Measurements from ENCODE around the gene SPATA22. TPM values are rescaled to one million over a fixed set of nuclear protein-coding genes. Genes with fewer than 3 reads are reported as not detected.
"Not testable (repeated sequence)": the region's sequence is repeated elsewhere in the genome, so short reads cannot be mapped to it uniquely, and the experiment has no call there.

Gene SPATA22
- total and polyA plus RNA-seq, 2 of the 13 experiments (the other 11 are each of a cell fraction or from before 2014, with no cell fraction given), result not detected

DNA sequence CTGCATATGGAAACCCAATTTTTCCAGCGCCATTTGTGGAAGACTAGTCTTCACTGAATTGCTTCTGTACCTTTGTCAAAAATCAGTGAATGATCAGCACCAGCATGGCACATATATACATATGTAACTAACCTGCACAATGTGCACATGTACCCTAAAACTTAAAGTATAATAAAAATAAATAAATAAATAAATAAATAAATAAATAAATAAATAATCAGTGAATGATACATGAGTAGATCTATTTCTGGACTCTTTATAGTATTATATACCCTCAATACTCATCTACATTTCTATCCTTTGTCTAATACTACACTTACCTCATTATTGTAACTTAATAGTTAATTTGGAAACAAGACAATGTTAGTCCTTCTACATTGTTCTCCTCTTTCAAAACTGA, 67.8 kb downstream of the SPATA22 start:
- H3K9ac ChIP-seq (ENCODE audit: insufficient read depth, low read depth, low read length); FAIRE-seq; H4K20me1 ChIP-seq (ENCODE audit: insufficient read depth, low read length); H3K36me3 ChIP-seq (replicated peaks in 1 of 2; ENCODE audit: control insufficient read depth in 1 of 2, insufficient read depth in 2 of 2, low read length in 2 of 2); H3K4me1 ChIP-seq (ENCODE audit: insufficient read depth, low read length); H3K9me3 ChIP-seq (ENCODE audit: low read length); ATAC-seq; in situ Hi-C loops (cut with HindIII; ENCODE audit: extremely low pct_ligation_motif_present, low pct_unique_long_range_greater_than_20kb); intact Hi-C loops (cut with micrococcal nuclease; ENCODE audit: unreplicated experiment); H3K27ac ChIP-seq (ENCODE audit: extremely low read length, insufficient read depth, low read length); H2AFZ ChIP-seq (ENCODE audit: low read length); DNase-seq (ENCODE audit: low spot score); H3K4me3 ChIP-seq (replicated peaks in 1 of 3; ENCODE audit: insufficient read depth in 1 of 3, low read depth in 2 of 3, low read length in 3 of 3); POLR2A ChIA-PET; CTCF ChIA-PET (ENCODE audit: low intra/inter-chr PET ratio, low total read pairs); H3K79me2 ChIP-seq (ENCODE audit: insufficient read depth, low read length); H3K27me3 ChIP-seq (ENCODE audit: control insufficient read depth in 1 of 2, insufficient read depth in 2 of 2, low read length in 2 of 2); H3K4me2 ChIP-seq (ENCODE audit: low read depth, low read length); BruUV-seq (replicated peaks): not testable (repeated sequence)
- WGBS (ENCODE audit: low lambda C conversion rate), result 0% methylated on average over 1 of the region's 1 CpG

DNA sequence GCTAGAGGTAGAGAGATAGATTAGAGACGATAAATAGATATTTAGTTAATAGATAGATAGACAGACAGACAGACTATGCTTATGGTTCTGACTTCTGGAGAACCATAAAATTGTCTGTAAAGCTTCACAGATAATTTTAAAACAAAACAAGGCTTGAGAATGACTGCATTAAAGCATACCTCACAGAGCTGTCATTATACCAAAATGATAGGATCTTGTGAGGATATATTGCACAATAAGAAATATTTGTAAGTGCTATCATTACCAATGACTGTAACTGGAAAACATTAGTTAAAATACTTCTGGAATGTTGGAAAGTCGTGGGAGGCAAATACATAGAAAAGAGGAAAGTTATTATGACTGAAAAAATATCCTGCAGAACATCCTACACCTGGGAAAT, 69.8 kb downstream of the SPATA22 start:
- no peak for FAIRE-seq

DNA sequence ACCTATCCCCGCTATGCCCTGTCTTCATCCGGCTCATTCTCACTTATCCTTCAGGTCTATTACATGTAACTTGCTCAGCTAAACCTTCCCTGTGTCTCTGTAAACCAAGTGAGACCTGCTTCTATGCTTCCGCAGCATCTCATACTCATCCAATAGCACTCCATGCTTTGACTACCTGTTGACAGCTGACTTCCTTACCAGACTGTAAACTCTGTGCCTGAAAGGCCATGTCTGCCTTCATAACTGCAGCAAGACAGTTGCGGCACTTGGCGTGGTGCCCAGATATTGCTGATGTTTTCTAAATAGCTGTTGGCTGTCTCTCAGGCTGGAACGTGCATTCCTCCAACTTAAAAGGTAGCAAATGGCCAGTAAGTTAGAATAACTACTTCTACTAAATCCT, 71.6 kb downstream of the SPATA22 start:
- Histone ChIP-seq H3K4me2 (ENCODE audit: low read depth, low read length) (no peak overlapping the region), H3K4me3 (replicated peaks in 1 of 3; ENCODE audit: insufficient read depth in 1 of 3, low read depth in 2 of 3, low read length in 3 of 3) (no peak overlapping the region), H3K9me3 (ENCODE audit: low read length) (no peaks in the 10 kb centered on the region), H3K79me2 (ENCODE audit: insufficient read depth, low read length) (no peaks in the 10 kb centered on the region), H4K20me1 (ENCODE audit: insufficient read depth, low read length) (no peaks in the 10 kb centered on the region), H3K4me1 (ENCODE audit: insufficient read depth, low read length) (no peaks in the 10 kb centered on the region), H3K27me3 (ENCODE audit: control insufficient read depth in 1 of 2, insufficient read depth in 2 of 2, low read length in 2 of 2) (no peaks in the 10 kb centered on the region; a peak in 1 of 5 replicates), H3K36me3 (replicated peaks in 1 of 2; ENCODE audit: control insufficient read depth in 1 of 2, insufficient read depth in 2 of 2, low read length in 2 of 2) (no peaks in the 10 kb centered on the region; a peak in 1 of 5 replicates), H2AFZ (ENCODE audit: low read length) (no peak overlapping the region), H3K9ac (ENCODE audit: insufficient read depth, low read depth, low read length) (no peak overlapping the region), H3K27ac (ENCODE audit: extremely low read length, insufficient read depth, low read length) (no peak overlapping the region)
- FAIRE-seq (no peak), DNase-seq (ENCODE audit: low spot score) (no peak), ATAC-seq (no peak)
- WGBS (ENCODE audit: low lambda C conversion rate), result 25% methylated on average over 4 of the region's 6 CpGs
- BruUV-seq (replicated peaks), result no TSS peak
- intact Hi-C loops (cut with micrococcal nuclease; ENCODE audit: unreplicated experiment), result no loop called here
- POLR2A ChIA-PET, result no interaction called here
- in situ Hi-C loops (cut with HindIII; ENCODE audit: extremely low pct_ligation_motif_present, low pct_unique_long_range_greater_than_20kb), result no loop called here
- CTCF ChIA-PET (ENCODE audit: low intra/inter-chr PET ratio, low total read pairs), result no interaction called here
- TF ChIP-seq, protein P1, sequence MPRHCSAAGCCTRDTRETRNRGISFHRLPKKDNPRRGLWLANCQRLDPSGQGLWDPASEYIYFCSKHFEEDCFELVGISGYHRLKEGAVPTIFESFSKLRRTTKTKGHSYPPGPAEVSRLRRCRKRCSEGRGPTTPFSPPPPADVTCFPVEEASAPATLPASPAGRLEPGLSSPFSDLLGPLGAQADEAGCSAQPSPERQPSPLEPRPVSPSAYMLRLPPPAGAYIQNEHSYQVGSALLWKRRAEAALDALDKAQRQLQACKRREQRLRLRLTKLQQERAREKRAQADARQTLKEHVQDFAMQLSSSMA (CRISPR knock-in tag; IDR thresholded peaks at IDR 0.05), result no peak
- TF ChIP-seq, protein P2, sequence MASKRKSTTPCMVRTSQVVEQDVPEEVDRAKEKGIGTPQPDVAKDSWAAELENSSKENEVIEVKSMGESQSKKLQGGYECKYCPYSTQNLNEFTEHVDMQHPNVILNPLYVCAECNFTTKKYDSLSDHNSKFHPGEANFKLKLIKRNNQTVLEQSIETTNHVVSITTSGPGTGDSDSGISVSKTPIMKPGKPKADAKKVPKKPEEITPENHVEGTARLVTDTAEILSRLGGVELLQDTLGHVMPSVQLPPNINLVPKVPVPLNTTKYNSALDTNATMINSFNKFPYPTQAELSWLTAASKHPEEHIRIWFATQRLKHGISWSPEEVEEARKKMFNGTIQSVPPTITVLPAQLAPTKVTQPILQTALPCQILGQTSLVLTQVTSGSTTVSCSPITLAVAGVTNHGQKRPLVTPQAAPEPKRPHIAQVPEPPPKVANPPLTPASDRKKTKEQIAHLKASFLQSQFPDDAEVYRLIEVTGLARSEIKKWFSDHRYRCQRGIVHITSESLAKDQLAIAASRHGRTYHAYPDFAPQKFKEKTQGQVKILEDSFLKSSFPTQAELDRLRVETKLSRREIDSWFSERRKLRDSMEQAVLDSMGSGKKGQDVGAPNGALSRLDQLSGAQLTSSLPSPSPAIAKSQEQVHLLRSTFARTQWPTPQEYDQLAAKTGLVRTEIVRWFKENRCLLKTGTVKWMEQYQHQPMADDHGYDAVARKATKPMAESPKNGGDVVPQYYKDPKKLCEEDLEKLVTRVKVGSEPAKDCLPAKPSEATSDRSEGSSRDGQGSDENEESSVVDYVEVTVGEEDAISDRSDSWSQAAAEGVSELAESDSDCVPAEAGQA (IDR thresholded peaks at IDR 0.05; ENCODE audit: low read depth), result no peak
- TF ChIP-seq, protein P2 (CRISPR knock-in tag; IDR thresholded peaks at IDR 0.05; ENCODE audit: borderline replicate concordance), result no peak
- TF ChIP-seq ZEB1 (IDR thresholded peaks at IDR 0.05; ENCODE audit: insufficient replicate concordance, low read depth), result no peak

More for the DNA sequence above, 69.8 kb downstream of the SPATA22 start:
- CTCF ChIA-PET (ENCODE audit: low intra/inter-chr PET ratio, low total read pairs), result no interaction called here
- H3K27me3 ChIP-seq (ENCODE audit: control insufficient read depth in 1 of 2, insufficient read depth in 2 of 2, low read length in 2 of 2), result no peaks in the 10 kb centered on the region; a peak in 1 of 5 replicates
- 0% methylated on average over 2 of the region's 2 CpGs for WGBS (ENCODE audit: low lambda C conversion rate)
- BruUV-seq (replicated peaks), result no TSS peak
- in situ Hi-C loops (cut with HindIII; ENCODE audit: extremely low pct_ligation_motif_present, low pct_unique_long_range_greater_than_20kb), result no loop called here
- no peak overlapping the region for H2AFZ ChIP-seq (ENCODE audit: low read length)
- intact Hi-C loops (cut with micrococcal nuclease; ENCODE audit: unreplicated experiment), result no loop called here
- no peak for ATAC-seq
- H3K79me2 ChIP-seq (ENCODE audit: insufficient read depth, low read length), result no peaks in the 10 kb centered on the region
- no peak overlapping the region for H3K4me3 ChIP-seq (replicated peaks in 1 of 3; ENCODE audit: insufficient read depth in 1 of 3, low read depth in 2 of 3, low read length in 3 of 3)
- POLR2A ChIA-PET, result no interaction called here
- H3K36me3 ChIP-seq (replicated peaks in 1 of 2; ENCODE audit: control insufficient read depth in 1 of 2, insufficient read depth in 2 of 2, low read length in 2 of 2), result no peaks in the 10 kb centered on the region; a peak in 1 of 5 replicates
- TF ChIP-seq CEBPB (IDR thresholded peaks at IDR 0.05; ENCODE audit: borderline replicate concordance, low read depth, low read length) (peak; percentile 38; the same call in 1 of the 2 replicates), HNRNPK (IDR thresholded peaks at IDR 0.05; ENCODE audit: low read depth, low read length, poor library complexity, severe bottlenecking) (no peak)
- no peak overlapping the region for H3K9ac ChIP-seq (ENCODE audit: insufficient read depth, low read depth, low read length)
- no peaks in the 10 kb centered on the region for H4K20me1 ChIP-seq (ENCODE audit: insufficient read depth, low read length)
- H3K9me3 ChIP-seq (ENCODE audit: low read length), result no peaks in the 10 kb centered on the region
- H3K27ac ChIP-seq (ENCODE audit: extremely low read length, insufficient read depth, low read length), result no peak overlapping the region
- H3K4me2 ChIP-seq (ENCODE audit: low read depth, low read length), result no peak overlapping the region
- H3K4me1 ChIP-seq (ENCODE audit: insufficient read depth, low read length), result no peaks in the 10 kb centered on the region
- DNase-seq (ENCODE audit: low spot score), result no peak

All from HepG2 (cell line).